Stimulated activated CD8-positive, alpha-beta memory T cell treated with anti-CD3 and anti-CD28 coated beads, Interleukin-12 subunit alpha, Interleukin-12 subunit beta, amount 100 ng/mL, for 24 hours (primary cell): ENCODE data around the gene DDIT3.

Source experiments
- DNase-seq: peaks from one replicate; pipeline ENCODE4 v3.0.0-alpha.2; 2020; ENCODE audit errors: extremely low read depth

Gene DDIT3

GRCh38 chr12:57485695-57486094, 34.6 kb downstream of the DDIT3 start:
- no peak for DNase-seq

- DNase-seq: no peak
These were observed 36.8 kb downstream of the DDIT3 start for GRCh38 chr12:57483466-57483865.

- no peak for DNase-seq
These were observed 38.6 kb downstream of the DDIT3 start for GRCh38 chr12:57481671-57482070.

- no peak for DNase-seq
These were observed 40.8 kb downstream of the DDIT3 start, which contains the start of gene ARHGAP9 for GRCh38 chr12:57479376-57480115. Gene ARHGAP9 (minus strand): TSS chr12:57479866. CDS start chr12:57479406, 460 bp downstream.

- DNase-seq: no peak
These were observed 41.3 kb downstream of the DDIT3 start for GRCh38 chr12:57479043-57479375.

GRCh38 chr12:57477710-57478681, 42.3 kb downstream of the DDIT3 start:
- no peak for DNase-seq

GRCh38 chr12:57476993-57477709, 43.2 kb downstream of the DDIT3 start:
- no peak for DNase-seq

- no peak for DNase-seq
These were observed 43.9 kb downstream of the DDIT3 start for GRCh38 chr12:57476162-57476992.

- no peak for DNase-seq
These were observed 44.8 kb downstream of the DDIT3 start for GRCh38 chr12:57475271-57476161.

GRCh38 chr12:57474862-57475261, 45.5 kb downstream of the DDIT3 start:
- DNase-seq: no peak

GRCh38 chr12:57474430-57474829, 45.9 kb downstream of the DDIT3 start:
- DNase-seq: no peak

GRCh38 chr12:57473886-57474285, 46.4 kb downstream of the DDIT3 start:
- DNase-seq: no peak

GRCh38 chr12:57473392-57473791, 46.9 kb downstream of the DDIT3 start:
- DNase-seq: no peak

- DNase-seq: no peak
These were observed 47.9 kb downstream of the DDIT3 start for GRCh38 chr12:57472391-57472790.

- DNase-seq: no peak
These were observed 48.7 kb downstream of the DDIT3 start for GRCh38 chr12:57471661-57472060.

GRCh38 chr12:57470970-57471656, 49.2 kb downstream of the DDIT3 start:
- DNase-seq: no peak

GRCh38 chr12:57470286-57470969, 49.9 kb downstream of the DDIT3 start:
- DNase-seq: no peak

- no peak for DNase-seq
These were observed 50.8 kb downstream of the DDIT3 start for GRCh38 chr12:57469296-57470164.
